Keratinocyte (primary cell): ENCODE results near the gene COG4. TPM values are rescaled to one million over a fixed set of nuclear protein-coding genes. Genes with fewer than 3 reads are reported as not detected.

ENCODE experiments used
- DNase-seq: peaks from one replicate; pipeline ENCODE4 v3.0.0-alpha.2; 2011; ENCODE audit warnings: low read depth, missing footprints, low spot score
- FAIRE-seq: peaks from 2 replicates; lab custom pipeline; 2011; peaks lifted over from hg19 to GRCh38; lab: Jason Lieb, UNC
- H2AFZ ChIP-seq: 2 replicates; pipeline ENCODE4 v1.6.0; 2012; ENCODE audit warnings: low read length, control low read depth, inconsistent platforms; ENCODE audit not compliant: control insufficient read depth
- H3K27ac ChIP-seq: 2 replicates; pipeline ENCODE4 v1.5.1; 2011; ENCODE audit warnings: low read length; ENCODE audit not compliant: control insufficient read depth, insufficient read depth
- H3K27me3 ChIP-seq: 3 replicates; pipeline ENCODE4 v1.6.0; 2011; ENCODE audit warnings: low read length; ENCODE audit not compliant: control insufficient read depth, insufficient read depth; ENCODE audit errors: extremely low read depth
- H3K36me3 ChIP-seq, 2 experiments: 2 replicates in 1 of 2; 3 replicates in 1 of 2; pipeline ENCODE4 v1.5.1; 2011; ENCODE audit warnings: low read length in 2 of 2, mild to moderate bottlenecking in 1 of 2; ENCODE audit not compliant: control insufficient read depth in 2 of 2, insufficient read depth in 2 of 2; ENCODE audit errors: extremely low read depth in 1 of 2
- H3K4me1 ChIP-seq: 3 replicates; pipeline ENCODE4 v1.5.1; 2011; ENCODE audit warnings: low read length; ENCODE audit not compliant: control insufficient read depth, insufficient read depth; ENCODE audit errors: extremely low read depth
- H3K4me2 ChIP-seq: 3 replicates; pipeline ENCODE4 v1.6.0; 2011; ENCODE audit warnings: low read depth, low read length; ENCODE audit not compliant: control insufficient read depth, insufficient read depth; ENCODE audit errors: extremely low read depth
- H3K4me3 ChIP-seq, 3 experiments: fragments of 200-600 bp in 1 of 3; sonication (generic) in 1 of 3; 2 replicates in 2 of 3; 3 replicates in 1 of 3; pipeline ENCODE4 v1.5.1; 2011 to 2016; ENCODE audit warnings: low read length in 3 of 3, mild to moderate bottlenecking in 3 of 3, control low read depth in 2 of 3, inconsistent platforms in 1 of 3, low read depth in 1 of 3, mixed read lengths in 1 of 3, mixed run types in 1 of 3, moderate library complexity in 1 of 3; ENCODE audit not compliant: control insufficient read depth in 2 of 3, insufficient read depth in 2 of 3; ENCODE audit errors: extremely low read depth in 1 of 3
- H3K79me2 ChIP-seq: 2 replicates; pipeline ENCODE4 v1.6.0; 2012; ENCODE audit warnings: low read length; ENCODE audit not compliant: control insufficient read depth, insufficient read depth
- H3K9ac ChIP-seq: 3 replicates; pipeline ENCODE4 v1.6.0; 2011; ENCODE audit warnings: low read length; ENCODE audit not compliant: control insufficient read depth, insufficient read depth; ENCODE audit errors: extremely low read depth
- H3K9me1 ChIP-seq: 3 replicates; pipeline ENCODE4 v1.6.0; 2011; ENCODE audit warnings: low read length; ENCODE audit not compliant: control insufficient read depth, insufficient read depth; ENCODE audit errors: extremely low read depth
- H3K9me3 ChIP-seq: 2 replicates; pipeline ENCODE4 v1.5.1; 2012; ENCODE audit warnings: low read depth, low read length; ENCODE audit not compliant: control insufficient read depth
- H4K20me1 ChIP-seq: 3 replicates; pipeline ENCODE4 v1.6.0; 2011; ENCODE audit warnings: low read length; ENCODE audit not compliant: control insufficient read depth, insufficient read depth; ENCODE audit errors: extremely low read depth
- EZH2 ChIP-seq: IDR thresholded peaks from one replicate; pipeline ENCODE4 v1.6.1; 2012; ENCODE audit warnings: inconsistent platforms, mild to moderate bottlenecking, low read length, moderate library complexity
- dilution Hi-C: fragments of 300-500 bp; cut with MboI; formaldehyde crosslinking; loops from one replicate; pipeline ENCODE4 v1.7.0; 2020; ENCODE audit warnings: low sequenced_read_pairs; ENCODE audit not compliant: extremely low pct_ligation_motif_present
- polyA plus RNA-seq, 5 experiments: library from polyadenylated mRNA; depleted of rRNA in 3 of 5; stranded (reverse) in 3 of 5; stranded (forward) in 1 of 5; unstranded in 1 of 5; fragments of >200 nt; gene quantifications; 1 replicate in 1 of 5; 2 replicates in 3 of 5; 3 replicates in 1 of 5; pipeline versions ENCODE4 v1.2.1 to v1.2.3, GENCODE V29; 2011 to 2012; ENCODE audit warnings: missing spikeins in 2 of 5, low read depth in 1 of 5, low replicate concordance in 1 of 5
- TF ChIP-seq, protein P1 (sequence below), 3 experiments: IDR thresholded peaks in 1 of 3; conservative IDR thresholded peaks in 1 of 3; optimal IDR thresholded peaks in 1 of 3; 2 replicates in 2 of 3; 3 replicates in 1 of 3; pipeline versions ENCODE3 to v1.5.1; 2011; ENCODE audit warnings: low read length in 3 of 3, mild to moderate bottlenecking in 3 of 3, moderate library complexity in 2 of 3, control low read depth in 1 of 3, inconsistent platforms in 1 of 3; ENCODE audit not compliant: insufficient read depth in 2 of 3; ENCODE audit errors: extremely low read depth in 1 of 3

COG4 gene
- polyA plus RNA-seq, 1 donor (not counting 4 experiments of a cell fraction or from before 2014, with no cell fraction given), result 38.9 TPM

GRCh38 chr16:70468776-70469525 lies 54.4 kb downstream of the COG4 start:
- no peaks in the 10 kb centered on the region for H3K9me3 ChIP-seq
- peaks cover 3 to 10% of the 10 kb centered on the region in 2 experiments for H3K36me3 ChIP-seq
- H3K4me1 ChIP-seq, result no peaks in the 10 kb centered on the region
- H2AFZ ChIP-seq, result no peak overlapping the region
- DNase-seq (no peak), FAIRE-seq (no peak)
- TF ChIP-seq EZH2, result no peak
- TF ChIP-seq, protein P1, sequence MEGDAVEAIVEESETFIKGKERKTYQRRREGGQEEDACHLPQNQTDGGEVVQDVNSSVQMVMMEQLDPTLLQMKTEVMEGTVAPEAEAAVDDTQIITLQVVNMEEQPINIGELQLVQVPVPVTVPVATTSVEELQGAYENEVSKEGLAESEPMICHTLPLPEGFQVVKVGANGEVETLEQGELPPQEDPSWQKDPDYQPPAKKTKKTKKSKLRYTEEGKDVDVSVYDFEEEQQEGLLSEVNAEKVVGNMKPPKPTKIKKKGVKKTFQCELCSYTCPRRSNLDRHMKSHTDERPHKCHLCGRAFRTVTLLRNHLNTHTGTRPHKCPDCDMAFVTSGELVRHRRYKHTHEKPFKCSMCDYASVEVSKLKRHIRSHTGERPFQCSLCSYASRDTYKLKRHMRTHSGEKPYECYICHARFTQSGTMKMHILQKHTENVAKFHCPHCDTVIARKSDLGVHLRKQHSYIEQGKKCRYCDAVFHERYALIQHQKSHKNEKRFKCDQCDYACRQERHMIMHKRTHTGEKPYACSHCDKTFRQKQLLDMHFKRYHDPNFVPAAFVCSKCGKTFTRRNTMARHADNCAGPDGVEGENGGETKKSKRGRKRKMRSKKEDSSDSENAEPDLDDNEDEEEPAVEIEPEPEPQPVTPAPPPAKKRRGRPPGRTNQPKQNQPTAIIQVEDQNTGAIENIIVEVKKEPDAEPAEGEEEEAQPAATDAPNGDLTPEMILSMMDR (optimal IDR thresholded peaks at IDR 0.05 in 1 of 3, IDR thresholded peaks at IDR 0.05 in 1 of 3, conservative IDR thresholded peaks at IDR 0.05 in 1 of 3; ENCODE audit: extremely low read depth in 1 of 3, insufficient read depth in 2 of 3, low read length in 3 of 3), result no peak
- H3K4me2 ChIP-seq, result no peak overlapping the region
- no peak overlapping the region for H3K27ac ChIP-seq
- H3K4me3 ChIP-seq, result no peak overlapping the region
- H4K20me1 ChIP-seq, result no peaks in the 10 kb centered on the region
- no peak overlapping the region for H3K9ac ChIP-seq
- dilution Hi-C loops, result no loop called here
- no peaks in the 10 kb centered on the region for H3K27me3 ChIP-seq
- no peaks in the 10 kb centered on the region for H3K79me2 ChIP-seq
- H3K9me1 ChIP-seq, result no peaks in the 10 kb centered on the region

GRCh38 chr16:70467608-70468007 lies 55.7 kb downstream of the COG4 start:
- H3K4me3 ChIP-seq, result no peak overlapping the region
- H4K20me1 ChIP-seq, result no peaks in the 10 kb centered on the region
- no peak overlapping the region for H2AFZ ChIP-seq
- TF ChIP-seq EZH2, result no peak
- TF ChIP-seq, protein P1 (optimal IDR thresholded peaks at IDR 0.05 in 1 of 3, IDR thresholded peaks at IDR 0.05 in 1 of 3, conservative IDR thresholded peaks at IDR 0.05 in 1 of 3; ENCODE audit: extremely low read depth in 1 of 3, insufficient read depth in 2 of 3, low read length in 3 of 3), result no peak
- dilution Hi-C loops, result no loop called here
- H3K27me3 ChIP-seq, result no peaks in the 10 kb centered on the region
- no peaks in the 10 kb centered on the region for H3K79me2 ChIP-seq
- no peaks in the 10 kb centered on the region for H3K9me3 ChIP-seq
- FAIRE-seq (no peak), DNase-seq (no peak)
- H3K9me1 ChIP-seq, result no peaks in the 10 kb centered on the region
- peaks cover 3 to 14% of the 10 kb centered on the region in 2 experiments for H3K36me3 ChIP-seq
- H3K4me1 ChIP-seq, result no peaks in the 10 kb centered on the region
- H3K9ac ChIP-seq, result no peak overlapping the region
- no peak overlapping the region for H3K27ac ChIP-seq
- H3K4me2 ChIP-seq, result no peak overlapping the region
